ENCODE measurements around the gene NFASC.

NFASC gene

DNA sequence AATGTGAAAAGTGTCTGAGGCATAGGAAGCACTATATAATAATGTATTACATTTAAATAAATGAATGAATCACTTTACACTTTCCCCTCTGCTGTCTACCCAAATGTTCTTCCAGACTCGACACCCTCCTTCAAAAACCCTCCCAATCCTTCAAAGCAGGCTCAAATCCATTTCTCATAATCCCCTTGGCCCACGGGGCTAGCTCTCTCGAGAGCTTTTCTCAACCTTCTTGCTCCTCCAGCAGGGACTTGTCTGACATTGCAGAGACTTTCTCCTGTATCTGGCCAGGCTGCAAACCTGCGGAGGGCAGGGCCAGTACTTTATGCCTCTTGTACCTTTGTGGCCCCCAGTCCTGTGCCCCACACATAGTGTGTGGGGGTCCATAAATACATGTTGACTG is 158.3 kb downstream of the NFASC start:
- in situ Hi-C loops (cut with HindIII; ENCODE audit: low sequenced_read_pairs) = no loop called here

GRCh38 chr1:205030241-205030640 is 159.6 kb downstream of the NFASC start:
- in situ Hi-C loops (cut with HindIII; ENCODE audit: low sequenced_read_pairs) = no loop called here

GRCh38 chr1:205030896-205031295 is 160.2 kb downstream of the NFASC start:
- in situ Hi-C loops (cut with HindIII; ENCODE audit: low sequenced_read_pairs) = no loop called here

GRCh38 chr1:205032508-205032907 is 161.8 kb downstream of the NFASC start:
- in situ Hi-C loops (cut with HindIII; ENCODE audit: low sequenced_read_pairs) = no loop called here

- in situ Hi-C loops (cut with HindIII; ENCODE audit: low sequenced_read_pairs) = no loop called here
Measured at GRCh38 chr1:205037539-205037938, 166.9 kb downstream of the NFASC start.

DNA sequence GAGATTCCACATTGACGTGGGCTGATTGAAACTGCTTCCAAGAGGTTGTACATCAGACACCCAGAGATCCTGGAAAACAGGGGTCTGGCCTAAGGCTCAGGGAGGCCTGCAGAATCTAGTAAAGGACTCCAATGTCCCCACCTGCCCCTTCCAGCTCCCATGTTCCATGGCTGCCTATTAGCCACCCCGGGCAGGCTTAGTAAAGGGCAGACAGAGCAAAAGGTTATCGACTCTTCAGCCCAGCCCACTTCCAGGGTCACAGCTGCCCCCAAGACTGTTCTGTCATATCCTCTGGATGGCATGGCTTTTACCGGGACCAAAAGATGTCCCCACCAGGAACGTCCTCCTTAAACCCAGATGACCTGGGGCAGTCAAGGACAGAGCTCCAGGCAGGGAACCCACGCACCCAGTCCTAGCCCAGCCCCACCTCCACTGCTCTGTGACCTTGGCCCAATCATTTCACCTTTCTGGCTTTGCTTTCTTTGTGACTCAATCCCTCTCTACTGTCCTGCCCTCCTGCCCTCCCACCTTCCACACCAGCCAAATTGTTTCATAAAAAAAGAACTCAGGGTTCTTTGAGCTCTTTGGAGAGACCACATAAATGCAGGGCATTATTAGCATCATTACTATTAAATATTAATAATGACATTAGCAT is 167.6 kb downstream of the NFASC start:
- in situ Hi-C loops (cut with HindIII; ENCODE audit: low sequenced_read_pairs) = no loop called here

- in situ Hi-C loops (cut with HindIII; ENCODE audit: low sequenced_read_pairs) = no loop called here
Measured at GRCh38 chr1:205041001-205041715, 170.5 kb downstream of the NFASC start.

DNA sequence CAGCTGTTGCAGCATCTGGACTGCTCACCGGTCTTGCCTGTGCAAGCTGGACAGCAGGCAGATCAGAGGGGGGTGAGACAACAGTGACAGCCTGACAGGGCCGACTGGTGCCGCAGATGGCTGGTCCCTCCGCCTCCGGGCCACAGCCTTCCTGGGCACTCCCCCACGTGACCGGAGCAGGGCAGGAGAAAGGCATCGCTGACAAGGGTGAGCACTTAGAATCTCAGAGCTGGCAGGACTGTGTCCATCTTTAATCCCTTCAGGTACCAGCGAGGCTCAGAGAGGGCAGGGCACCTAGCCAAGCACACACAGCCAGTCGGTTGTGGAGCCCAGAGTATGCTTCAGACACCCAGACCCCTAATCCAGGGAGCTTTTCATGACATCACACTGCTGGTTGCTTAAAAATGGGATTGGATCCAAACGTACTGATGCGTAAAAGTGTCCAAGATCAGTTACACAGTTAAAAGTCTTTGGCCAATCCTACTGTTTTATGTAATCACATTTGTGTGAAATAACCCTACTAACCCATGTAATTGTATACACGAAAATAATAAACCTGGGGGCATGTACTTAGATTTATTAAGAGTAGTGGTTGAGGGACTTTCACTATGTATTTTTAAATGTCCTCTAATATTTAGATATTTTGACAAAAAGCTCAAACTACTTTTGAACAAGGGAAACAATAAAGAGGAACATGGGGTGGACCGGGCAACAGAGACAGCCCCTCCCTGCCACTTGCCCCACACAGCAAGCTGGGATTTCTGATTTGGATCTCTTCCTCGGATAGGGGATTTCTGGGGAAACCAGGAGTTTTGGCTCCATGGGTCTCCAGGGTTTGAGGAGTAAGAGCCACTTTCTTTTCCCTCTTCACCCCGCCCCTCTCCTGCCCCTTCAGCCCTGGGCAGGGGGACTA is 171.6 kb downstream of the NFASC start:
- in situ Hi-C loops (cut with HindIII; ENCODE audit: low sequenced_read_pairs) = no loop called here

DNA sequence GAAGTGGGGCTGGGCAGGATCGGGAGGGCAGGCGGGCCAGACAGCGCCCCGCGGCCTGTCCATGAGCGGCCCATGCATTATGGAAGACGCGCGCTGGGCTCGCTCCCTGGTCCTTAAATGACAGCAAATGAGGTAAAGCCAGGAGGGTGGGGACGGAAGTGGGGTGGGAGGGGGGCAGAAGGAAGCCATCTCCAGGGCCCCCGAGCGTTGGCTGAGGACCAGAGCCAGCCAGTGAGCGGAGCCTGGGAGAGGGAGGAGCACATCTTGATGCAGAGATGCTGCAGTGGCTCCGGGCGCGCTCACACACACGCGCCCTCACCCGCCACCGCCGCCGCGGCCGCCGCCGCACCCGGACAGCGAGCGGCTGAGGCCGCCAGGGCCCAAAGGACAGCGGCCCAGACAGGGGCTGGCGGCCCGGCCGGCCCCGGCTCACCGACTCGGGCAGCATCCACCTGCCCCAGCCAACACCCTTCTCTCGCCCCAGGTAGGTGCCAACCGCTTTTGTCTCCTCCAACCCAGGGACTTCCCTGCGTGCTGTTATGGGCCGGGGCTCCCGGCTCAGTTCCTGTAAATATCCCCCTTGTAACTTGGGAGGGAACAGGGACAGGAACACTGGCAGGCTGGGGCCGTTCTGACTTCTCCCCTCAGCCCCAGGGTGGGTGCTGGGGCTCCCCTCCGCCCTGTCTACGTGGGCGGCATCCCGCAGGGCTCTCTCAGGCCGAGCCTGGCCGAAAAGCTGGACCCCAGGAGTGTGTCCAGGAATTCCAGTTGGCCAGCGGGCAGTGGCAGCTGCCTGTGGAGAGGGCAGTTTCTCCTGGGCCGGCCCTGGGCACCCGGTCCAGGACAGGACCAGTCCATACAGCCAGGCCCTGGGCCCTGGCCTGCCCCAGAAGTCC is 172.5 kb downstream of the NFASC start, which contains the start of gene CNTN2:
Gene CNTN2, plus strand, starts transcription at position 302 of the 896 bp plus-strand sequence. CDS start 9,974 bp downstream, outside the sequence.
- in situ Hi-C loops (cut with HindIII; ENCODE audit: low sequenced_read_pairs) = no loop called here

DNA sequence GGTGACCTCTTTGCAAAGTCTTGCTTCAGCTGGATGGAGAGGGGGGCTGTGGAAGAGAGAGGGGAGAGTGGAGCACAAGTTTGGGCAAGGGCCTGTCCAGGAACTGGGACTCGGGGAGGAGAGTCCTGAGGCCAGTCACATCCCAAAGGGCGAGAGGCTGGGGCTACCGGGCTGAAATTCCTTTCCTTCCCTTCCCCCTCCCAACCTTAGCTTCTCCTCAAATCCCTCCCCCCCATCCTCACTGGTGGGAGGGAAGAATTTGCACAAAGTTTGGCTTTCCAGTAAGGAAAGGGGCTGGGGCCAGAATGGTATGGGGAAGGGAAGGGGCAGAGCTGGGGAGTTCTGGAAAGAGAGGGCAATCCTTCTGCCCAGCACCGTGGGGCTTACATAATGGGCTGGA is 173.2 kb downstream of the NFASC start:
- in situ Hi-C loops (cut with HindIII; ENCODE audit: low sequenced_read_pairs) = no loop called here

- in situ Hi-C loops (cut with HindIII; ENCODE audit: low sequenced_read_pairs) = no loop called here
Measured at GRCh38 chr1:205044741-205045140, 174.1 kb downstream of the NFASC start.

GRCh38 chr1:205045146-205045545 is 174.5 kb downstream of the NFASC start:
- in situ Hi-C loops (cut with HindIII; ENCODE audit: low sequenced_read_pairs) = no loop called here

- in situ Hi-C loops (cut with HindIII; ENCODE audit: low sequenced_read_pairs) = no loop called here
Measured at GRCh38 chr1:205046870-205047269, 176.2 kb downstream of the NFASC start.

GRCh38 chr1:205047764-205048231 is 177.1 kb downstream of the NFASC start:
- in situ Hi-C loops (cut with HindIII; ENCODE audit: low sequenced_read_pairs) = no loop called here

DNA sequence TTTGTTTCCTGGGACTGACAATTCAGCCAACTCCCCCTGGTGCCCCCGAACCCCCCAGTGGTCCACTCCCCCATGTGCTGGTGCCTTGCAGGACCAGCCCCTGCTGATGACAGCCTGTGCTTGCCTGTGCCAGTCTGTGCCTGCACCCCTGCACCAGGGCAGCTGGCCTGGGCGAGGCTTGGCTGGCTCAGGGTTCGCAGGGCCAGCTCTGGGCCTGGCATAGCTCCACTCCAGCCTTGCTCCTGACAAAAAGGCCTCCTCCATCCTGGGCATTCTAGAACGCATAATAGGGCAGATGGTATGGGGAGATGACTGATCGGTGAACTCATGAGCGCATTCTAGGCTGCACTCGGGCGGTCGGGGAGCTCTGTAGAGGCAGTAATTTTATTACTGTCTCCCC is 177.7 kb downstream of the NFASC start:
- in situ Hi-C loops (cut with HindIII; ENCODE audit: low sequenced_read_pairs) = no loop called here

DNA sequence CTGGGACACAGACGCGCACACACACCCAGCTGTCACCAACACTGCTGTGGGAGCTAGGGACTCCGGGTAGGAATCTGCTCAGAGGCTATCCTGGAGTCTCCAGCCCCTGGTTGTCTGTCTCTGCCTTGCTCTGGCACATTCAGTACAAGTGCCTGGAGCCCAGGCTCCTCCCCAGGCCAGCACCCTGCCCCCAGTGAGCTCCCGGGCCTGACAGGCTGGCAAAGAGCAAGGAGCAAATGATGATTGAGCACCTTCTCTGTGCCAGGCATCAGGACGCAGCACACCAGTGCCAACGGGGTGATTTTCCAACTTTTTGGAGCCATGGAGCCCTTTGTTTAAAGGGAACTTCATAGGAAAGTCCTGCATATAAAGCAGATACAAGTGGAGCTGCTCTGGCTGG is 178.8 kb downstream of the NFASC start:
- in situ Hi-C loops (cut with HindIII; ENCODE audit: low sequenced_read_pairs) = no loop called here

DNA sequence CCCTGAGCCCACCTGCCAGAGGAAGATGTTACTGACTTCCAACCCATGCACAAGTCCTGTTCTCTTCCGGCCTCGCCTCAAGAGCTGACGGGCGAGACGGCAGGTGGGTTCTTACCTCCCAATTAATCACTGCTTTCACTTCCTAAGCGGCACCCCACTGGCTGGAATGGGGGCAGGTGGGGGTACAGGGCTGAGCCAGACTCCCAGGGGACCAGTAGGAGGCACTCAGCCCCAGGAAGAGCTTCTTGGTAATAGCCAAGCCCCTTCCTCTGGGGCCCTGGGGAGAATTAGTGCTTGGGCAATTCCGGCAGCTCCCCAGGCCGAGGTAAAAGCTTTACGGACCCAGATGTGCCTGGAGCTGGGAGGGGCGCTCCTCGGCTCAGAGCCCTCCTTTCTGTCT is 182.0 kb downstream of the NFASC start:
- in situ Hi-C loops (cut with HindIII; ENCODE audit: low sequenced_read_pairs) = no loop called here

- in situ Hi-C loops (cut with HindIII; ENCODE audit: low sequenced_read_pairs) = no loop called here
Measured at GRCh38 chr1:205053296-205053695, 182.6 kb downstream of the NFASC start.

DNA sequence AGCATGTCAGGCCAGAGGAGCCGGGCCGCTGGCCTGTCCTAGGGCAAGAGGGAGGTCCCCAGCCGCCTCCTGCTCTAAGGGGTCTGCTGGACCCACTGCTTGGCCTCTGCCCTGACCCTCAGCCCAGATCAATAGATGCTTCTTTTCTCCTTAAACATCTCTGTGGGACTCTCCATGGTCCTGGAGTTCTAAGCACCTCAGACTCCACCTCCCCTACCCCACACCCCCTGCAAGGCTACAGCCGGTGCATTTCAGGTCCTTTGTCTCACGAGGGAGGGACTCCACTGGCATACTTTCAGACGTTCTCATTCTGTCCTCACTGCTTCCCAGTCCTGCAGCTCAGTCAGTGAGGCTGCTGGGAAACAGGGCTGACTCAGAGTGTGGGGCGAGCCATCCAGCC is 183.4 kb downstream of the NFASC start:
- in situ Hi-C loops (cut with HindIII; ENCODE audit: low sequenced_read_pairs) = no loop called here

DNA sequence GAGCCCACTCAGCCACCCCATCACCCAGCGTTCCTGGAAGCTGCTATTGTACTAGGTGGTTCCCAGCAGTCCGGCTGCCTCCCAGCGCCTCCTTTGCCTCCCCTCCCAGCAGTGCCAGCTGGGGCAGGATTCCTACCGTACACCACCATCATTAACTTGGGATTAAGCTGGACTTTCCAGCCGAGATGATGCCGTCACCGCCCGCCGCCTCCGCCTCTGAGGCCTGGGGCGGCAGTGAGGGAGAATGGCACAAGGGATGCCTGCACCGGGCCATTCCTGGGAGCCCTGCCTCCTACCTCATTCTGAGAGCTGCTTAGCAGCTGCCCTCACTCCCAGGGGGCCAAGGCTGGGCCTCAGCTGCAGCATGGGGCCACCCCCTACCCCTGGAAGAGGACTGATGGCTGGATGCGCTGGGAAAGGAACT is 185.5 kb downstream of the NFASC start:
- in situ Hi-C loops (cut with HindIII; ENCODE audit: low sequenced_read_pairs) = no loop called here

All from DLD1 (cell line).